Neural cell (in vitro differentiated cells): ENCODE data around the gene ACOXL. TPM values are rescaled to one million over a fixed set of nuclear protein-coding genes. Genes with fewer than 3 reads are reported as not detected.

Source experiments
- H2AFZ ChIP-seq: fragments of 200-600, 300-800 bp; sonication (generic), shearing (Covaris generic); 2 replicates; pipeline ENCODE4 v1.6.0; 2014; ENCODE audit warnings: low read depth, mild to moderate bottlenecking, antibody characterized with exemption, low read length, moderate library complexity
- H3F3A ChIP-seq: fragments of 200-600 bp; shearing (Covaris generic); 2 replicates; pipeline ENCODE4 v1.6.1; 2016; ENCODE audit warnings: mild to moderate bottlenecking, moderate library complexity, mixed read lengths, antibody characterized with exemption, low read length; ENCODE audit not compliant: insufficient read depth, poor library complexity, severe bottlenecking
- H3K27ac ChIP-seq: fragments of 200-600, 300-800 bp; sonication (generic), shearing (Covaris generic); 2 replicates; pipeline ENCODE4 v1.5.1; 2014; ENCODE audit warnings: mild to moderate bottlenecking, low read length, moderate library complexity
- H3K27me3 ChIP-seq: fragments of 300-800, 200-600 bp; sonication (generic), shearing (Covaris generic); 2 replicates; pipeline ENCODE4 v1.6.0; 2014; ENCODE audit warnings: mild to moderate bottlenecking, low read depth, low read length, moderate library complexity; ENCODE audit not compliant: insufficient read depth
- H3K36me3 ChIP-seq: fragments of 300-800, 200-600 bp; sonication (generic), shearing (Covaris generic); 2 replicates; pipeline ENCODE4 v1.5.1; 2014; ENCODE audit warnings: mild to moderate bottlenecking, antibody characterized with exemption, low read length, moderate library complexity; ENCODE audit not compliant: insufficient read depth
- H3K4me2 ChIP-seq: fragments of 300-800, 200-600 bp; sonication (generic), shearing (Covaris generic); 2 replicates; pipeline ENCODE4 v1.6.0; 2014; ENCODE audit warnings: mild to moderate bottlenecking, low read length
- H3K4me3 ChIP-seq: fragments of 300-800, 200-600 bp; sonication (generic), shearing (Covaris generic); 2 replicates; pipeline ENCODE4 v1.5.1; 2014; ENCODE audit warnings: mild to moderate bottlenecking, low read length, moderate library complexity
- H3K79me2 ChIP-seq: fragments of 200-600 bp; shearing (Covaris generic); replicated peaks from 2 replicates; pipeline ENCODE4 v1.6.0; 2014; ENCODE audit warnings: mild to moderate bottlenecking, low read length, moderate library complexity; ENCODE audit not compliant: insufficient read depth
- H3K9ac ChIP-seq: fragments of 300-800, 200-600 bp; sonication (generic), shearing (Covaris generic); 2 replicates; pipeline ENCODE4 v1.6.1; 2016; ENCODE audit warnings: mild to moderate bottlenecking, low read length, mixed read lengths
- H3K9me2 ChIP-seq: fragments of 200-600 bp; shearing (Covaris generic); 2 replicates; pipeline ENCODE4 v1.6.1; 2016; ENCODE audit warnings: mild to moderate bottlenecking, low read length, mixed read lengths; ENCODE audit not compliant: insufficient read depth
- H3K9me3 ChIP-seq: fragments of 200-600, 300-800 bp; sonication (generic), shearing (Covaris generic); 2 replicates; pipeline ENCODE4 v1.6.1; 2016; ENCODE audit warnings: mild to moderate bottlenecking, mixed run types, low read length, moderate library complexity, mixed read lengths
- H4K20me1 ChIP-seq: fragments of 200-600 bp; shearing (Covaris generic); 2 replicates; pipeline ENCODE4 v1.6.1; 2016; ENCODE audit warnings: mild to moderate bottlenecking, mixed run types; ENCODE audit not compliant: insufficient read depth
- CTCF ChIP-seq: fragments of 450-650 bp; IDR thresholded peaks from 2 replicates; pipeline ENCODE4 v1.5.1; 2014; ENCODE audit warnings: antibody characterized with exemption, mild to moderate bottlenecking, moderate library complexity; ENCODE audit not compliant: poor library complexity, severe bottlenecking
- EP300 ChIP-seq: fragments of 450-650 bp; conservative IDR thresholded peaks from 2 replicates; pipeline ENCODE4 v1.6.1; 2014; ENCODE audit warnings: antibody characterized with exemption, mild to moderate bottlenecking, moderate library complexity; ENCODE audit not compliant: poor library complexity, severe bottlenecking
- EZH2 ChIP-seq: fragments of 200-600, 300-800 bp; shearing (Covaris generic), sonication (generic); IDR thresholded peaks from 2 replicates; pipeline ENCODE4 v1.6.1; 2014; ENCODE audit warnings: antibody characterized with exemption, low read length, borderline replicate concordance, mild to moderate bottlenecking; ENCODE audit not compliant: insufficient read depth, poor library complexity, severe bottlenecking
- MXI1 ChIP-seq: fragments of 450-650 bp; conservative IDR thresholded peaks from 2 replicates; pipeline ENCODE4 v1.6.1; 2014; ENCODE audit warnings: antibody characterized with exemption, mild to moderate bottlenecking; ENCODE audit not compliant: poor library complexity, severe bottlenecking
- POLR2AphosphoS5 ChIP-seq: IDR thresholded peaks from 2 replicates; pipeline ENCODE4 v1.6.1; 2012
- RAD21 ChIP-seq: fragments of 450-650 bp; conservative IDR thresholded peaks from 2 replicates; pipeline ENCODE4 v1.6.1; 2014; ENCODE audit warnings: antibody characterized with exemption, mild to moderate bottlenecking, moderate library complexity
- REST ChIP-seq: IDR thresholded peaks from 2 replicates; pipeline ENCODE4 v1.6.1; 2012; ENCODE audit warnings: borderline replicate concordance
- SMC3 ChIP-seq: fragments of 450-650 bp; conservative IDR thresholded peaks from 2 replicates; pipeline ENCODE4 v1.6.1; 2014; ENCODE audit warnings: antibody characterized with exemption, mild to moderate bottlenecking, moderate library complexity; ENCODE audit not compliant: poor library complexity
- TAF1 ChIP-seq: IDR thresholded peaks from 2 replicates; pipeline ENCODE4 v1.6.1; 2012; ENCODE audit warnings: low read depth
- polyA plus RNA-seq: library from polyadenylated mRNA; depleted of rRNA; stranded (reverse); fragments of >200 nt; gene quantifications from 2 replicates; pipeline ENCODE4 v1.2.3, GENCODE V29; 2014

ACOXL gene
- polyA plus RNA-seq, 1 donor from 2014 or later = not detected

GRCh38 chr2:110941226-110941625 lies 208.9 kb downstream of the ACOXL start:
- no peaks in the 10 kb centered on the region for H3K9me3 ChIP-seq
- no peak for TF ChIP-seq SMC3
- TF ChIP-seq TAF1 = no peak
- no peak for TF ChIP-seq CTCF
- H3K9me2 ChIP-seq = no peaks in the 10 kb centered on the region
- no peaks in the 10 kb centered on the region for H3K79me2 ChIP-seq
- no peak overlapping the region for H3K4me3 ChIP-seq
- H3K36me3 ChIP-seq = no peaks in the 10 kb centered on the region
- H3K9ac ChIP-seq = no peak overlapping the region
- no peak overlapping the region for H3K27ac ChIP-seq
- H2AFZ ChIP-seq = no peak overlapping the region
- no peaks in the 10 kb centered on the region for H4K20me1 ChIP-seq
- H3K4me2 ChIP-seq = no peak overlapping the region
- H3F3A ChIP-seq = no peaks in the 10 kb centered on the region
- H3K27me3 ChIP-seq = no peaks in the 10 kb centered on the region

GRCh38 chr2:110943070-110943634 lies 210.8 kb downstream of the ACOXL start:
- no peaks in the 10 kb centered on the region for H4K20me1 ChIP-seq
- H3K27me3 ChIP-seq = no peaks in the 10 kb centered on the region
- no peaks in the 10 kb centered on the region for H3K9me2 ChIP-seq
- no peak overlapping the region for H3K27ac ChIP-seq
- H3K4me3 ChIP-seq = no peak overlapping the region
- H3K79me2 ChIP-seq = no peaks in the 10 kb centered on the region
- H3K9me3 ChIP-seq = no peaks in the 10 kb centered on the region
- TF ChIP-seq MXI1 (no peak), REST (no peak), EZH2 (no peak)
- no peaks in the 10 kb centered on the region for H3F3A ChIP-seq
- H3K9ac ChIP-seq = no peak overlapping the region
- no peak overlapping the region for H2AFZ ChIP-seq
- no peak overlapping the region for H3K4me2 ChIP-seq
- no peaks in the 10 kb centered on the region for H3K36me3 ChIP-seq

GRCh38 chr2:110946902-110947301 lies 214.5 kb downstream of the ACOXL start:
- Histone ChIP-seq H3K4me3 (no peak overlapping the region), H3K27me3 (no peaks in the 10 kb centered on the region), H3F3A (no peaks in the 10 kb centered on the region), H3K36me3 (no peaks in the 10 kb centered on the region), H4K20me1 (no peaks in the 10 kb centered on the region), H3K9ac (no peak overlapping the region), H3K9me3 (no peaks in the 10 kb centered on the region), H2AFZ (no peak overlapping the region), H3K79me2 (no peaks in the 10 kb centered on the region), H3K9me2 (no peaks in the 10 kb centered on the region), H3K27ac (no peak overlapping the region), H3K4me2 (no peak overlapping the region)
- no peak for TF ChIP-seq REST
- TF ChIP-seq TAF1 = no peak
- TF ChIP-seq RAD21 = no peak
- TF ChIP-seq MXI1 = no peak
- TF ChIP-seq SMC3 = no peak
- TF ChIP-seq CTCF = no peak
- no peak for TF ChIP-seq POLR2AphosphoS5
- TF ChIP-seq EP300 = no peak
- no peak for TF ChIP-seq EZH2
